ENCODE measurements around the gene APH1A.

The APH1A gene

GRCh38 chr1:150302902-150303301, 34.1 kb upstream of the APH1A start:
- no peak for TF ChIP-seq CTCF (IDR thresholded peaks at IDR 0.05; ENCODE audit: low read depth, low read length, poor library complexity, severe bottlenecking)
- TF ChIP-seq EZH2phosphoT487 (IDR thresholded peaks at IDR 0.05; ENCODE audit: borderline replicate concordance, low read length), result no peak
- H3K4me1 ChIP-seq (ENCODE audit: control insufficient read depth, low read length), result no peaks in the 10 kb centered on the region
- peaks cover 72% of the 10 kb centered on the region for H3K36me3 ChIP-seq (ENCODE audit: control insufficient read depth, low read length)
- peaks cover 2% of the 10 kb centered on the region; the same call in 1 of the 2 replicates for H3F3A ChIP-seq (ENCODE audit: control insufficient read depth, insufficient read depth)
- H3K27me3 ChIP-seq (ENCODE audit: control insufficient read depth, low read length), result no peaks in the 10 kb centered on the region
- H4K20me1 ChIP-seq (ENCODE audit: control insufficient read depth, insufficient read depth, low read depth, low read length), result no peaks in the 10 kb centered on the region
- no peak overlapping the region for H3K4me2 ChIP-seq (ENCODE audit: low read length)
- peaks cover 42% of the 10 kb centered on the region for H3K79me2 ChIP-seq (ENCODE audit: control insufficient read depth, low read length)
- no peak overlapping the region for H3K4me3 ChIP-seq (ENCODE audit: low read length)
- H3K9me2 ChIP-seq (replicated peaks; ENCODE audit: control insufficient read depth, low read length), result no peaks in the 10 kb centered on the region
- H3K27ac ChIP-seq (ENCODE audit: low read depth, low read length), result no peak overlapping the region
- no peaks in the 10 kb centered on the region for H3K9me3 ChIP-seq (ENCODE audit: control insufficient read depth, insufficient read depth, low read length)

GRCh38 chr1:150302338-150302737, 33.5 kb upstream of the APH1A start:
- Histone ChIP-seq H3K36me3 (ENCODE audit: control insufficient read depth, low read length) (peaks cover 72% of the 10 kb centered on the region), H3K79me2 (ENCODE audit: control insufficient read depth, low read length) (peaks cover 48% of the 10 kb centered on the region), H3K4me2 (ENCODE audit: low read length) (no peak overlapping the region), H3K4me3 (ENCODE audit: low read length) (no peak overlapping the region), H3K27ac (ENCODE audit: low read depth, low read length) (no peak overlapping the region), H3F3A (ENCODE audit: control insufficient read depth, insufficient read depth) (no peaks in the 10 kb centered on the region), H3K27me3 (ENCODE audit: control insufficient read depth, low read length) (no peaks in the 10 kb centered on the region), H3K4me1 (ENCODE audit: control insufficient read depth, low read length) (no peaks in the 10 kb centered on the region), H3K9me2 (replicated peaks; ENCODE audit: control insufficient read depth, low read length) (no peaks in the 10 kb centered on the region), H4K20me1 (ENCODE audit: control insufficient read depth, insufficient read depth, low read depth, low read length) (no peaks in the 10 kb centered on the region), H3K9me3 (ENCODE audit: control insufficient read depth, insufficient read depth, low read length) (no peaks in the 10 kb centered on the region)
- TF ChIP-seq CTCF (IDR thresholded peaks at IDR 0.05; ENCODE audit: low read depth, low read length, poor library complexity, severe bottlenecking) (no peak), EZH2phosphoT487 (IDR thresholded peaks at IDR 0.05; ENCODE audit: borderline replicate concordance, low read length) (no peak)

DNA sequence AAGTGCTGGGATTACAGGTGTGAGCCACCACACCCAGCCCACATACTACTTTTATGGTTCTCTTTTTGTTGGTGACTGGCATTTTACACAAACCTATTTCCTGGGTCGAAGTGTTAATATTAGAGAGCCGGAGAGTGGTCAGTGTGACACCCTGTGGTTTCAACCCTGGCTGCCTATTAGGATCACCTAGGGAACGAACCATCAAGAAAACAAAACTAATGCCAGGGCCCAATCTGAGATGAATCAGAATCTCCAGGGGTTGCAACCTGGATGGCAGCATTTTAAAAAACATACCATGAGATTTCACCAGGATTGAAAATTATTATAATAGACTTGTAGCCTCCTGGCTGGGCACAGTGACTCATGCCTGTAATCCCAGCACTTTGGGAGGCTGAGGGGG, 30.9 kb upstream of the APH1A start:
- H4K20me1 ChIP-seq (ENCODE audit: control insufficient read depth, insufficient read depth, low read depth, low read length), result no peaks in the 10 kb centered on the region
- no peaks in the 10 kb centered on the region for H3F3A ChIP-seq (ENCODE audit: control insufficient read depth, insufficient read depth)
- no peak for TF ChIP-seq CTCF (IDR thresholded peaks at IDR 0.05; ENCODE audit: low read depth, low read length, poor library complexity, severe bottlenecking)
- TF ChIP-seq EZH2phosphoT487 (IDR thresholded peaks at IDR 0.05; ENCODE audit: borderline replicate concordance, low read length), result no peak
- H3K9me3 ChIP-seq (ENCODE audit: control insufficient read depth, insufficient read depth, low read length), result no peaks in the 10 kb centered on the region
- H3K27ac ChIP-seq (ENCODE audit: low read depth, low read length), result no peak overlapping the region
- no peaks in the 10 kb centered on the region for H3K27me3 ChIP-seq (ENCODE audit: control insufficient read depth, low read length)
- H3K4me1 ChIP-seq (ENCODE audit: control insufficient read depth, low read length), result peaks cover 7% of the 10 kb centered on the region
- no peak overlapping the region for H3K4me3 ChIP-seq (ENCODE audit: low read length)
- H3K36me3 ChIP-seq (ENCODE audit: control insufficient read depth, low read length), result peaks cover 81% of the 10 kb centered on the region
- peaks cover 70% of the 10 kb centered on the region for H3K79me2 ChIP-seq (ENCODE audit: control insufficient read depth, low read length)
- H3K9me2 ChIP-seq (replicated peaks; ENCODE audit: control insufficient read depth, low read length), result no peaks in the 10 kb centered on the region
- H3K4me2 ChIP-seq (ENCODE audit: low read length), result no peak overlapping the region

All from DOHH2 (cell line).